Thyroid gland (tissue), 4 donors: ENCODE measurements around the gene NBEAL2.

Experiments
- POLR2A ChIP-seq, 2 donors: fragments of 450-650 bp; IDR thresholded peaks; one replicate each; pipeline ENCODE4 v1.6.1; 2017; ENCODE audit warnings: antibody characterized with exemption in 2 of 2, mild to moderate bottlenecking in 2 of 2, moderate library complexity in 1 of 2
- TF ChIP-seq, protein P1 (sequence below), 6 experiments: fragments of 200-600 bp in 3 of 6; fragments of 450-650 bp in 3 of 6; sonication (generic) in 3 of 6; IDR thresholded peaks; one replicate each; pipeline ENCODE4 v1.5.1; 2016 to 2019; ENCODE audit warnings: antibody characterized with exemption in 6 of 6, mild to moderate bottlenecking in 2 of 6, inconsistent platforms in 1 of 6, moderate library complexity in 1 of 6

DNA sequence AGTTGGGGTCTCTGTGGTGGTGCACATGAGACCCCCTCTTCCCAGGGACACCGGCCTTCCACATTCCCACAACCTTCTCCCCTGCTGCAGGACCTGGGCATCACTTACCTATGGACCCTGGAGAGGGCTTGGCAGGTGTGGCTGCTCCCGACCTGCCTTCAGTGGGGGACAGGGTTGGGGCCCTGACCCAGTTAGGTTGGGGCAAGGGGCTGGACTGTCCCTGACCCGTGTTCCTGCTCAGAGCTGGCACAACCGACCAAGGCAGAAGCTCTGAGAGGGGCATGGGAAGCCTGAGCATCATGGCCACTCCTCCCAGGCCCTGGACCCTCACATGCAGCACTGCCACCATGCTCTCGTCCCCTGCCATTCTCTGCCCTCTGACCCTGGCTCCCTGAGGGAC lies 6.1 kb downstream of the NBEAL2 start:
- TF ChIP-seq, protein P1, sequence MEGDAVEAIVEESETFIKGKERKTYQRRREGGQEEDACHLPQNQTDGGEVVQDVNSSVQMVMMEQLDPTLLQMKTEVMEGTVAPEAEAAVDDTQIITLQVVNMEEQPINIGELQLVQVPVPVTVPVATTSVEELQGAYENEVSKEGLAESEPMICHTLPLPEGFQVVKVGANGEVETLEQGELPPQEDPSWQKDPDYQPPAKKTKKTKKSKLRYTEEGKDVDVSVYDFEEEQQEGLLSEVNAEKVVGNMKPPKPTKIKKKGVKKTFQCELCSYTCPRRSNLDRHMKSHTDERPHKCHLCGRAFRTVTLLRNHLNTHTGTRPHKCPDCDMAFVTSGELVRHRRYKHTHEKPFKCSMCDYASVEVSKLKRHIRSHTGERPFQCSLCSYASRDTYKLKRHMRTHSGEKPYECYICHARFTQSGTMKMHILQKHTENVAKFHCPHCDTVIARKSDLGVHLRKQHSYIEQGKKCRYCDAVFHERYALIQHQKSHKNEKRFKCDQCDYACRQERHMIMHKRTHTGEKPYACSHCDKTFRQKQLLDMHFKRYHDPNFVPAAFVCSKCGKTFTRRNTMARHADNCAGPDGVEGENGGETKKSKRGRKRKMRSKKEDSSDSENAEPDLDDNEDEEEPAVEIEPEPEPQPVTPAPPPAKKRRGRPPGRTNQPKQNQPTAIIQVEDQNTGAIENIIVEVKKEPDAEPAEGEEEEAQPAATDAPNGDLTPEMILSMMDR (IDR thresholded peaks at IDR 0.05), result no peak
- TF ChIP-seq POLR2A (IDR thresholded peaks at IDR 0.05), result no peak
